ENCODE results near the gene RAB30. TPM values are rescaled to one million over a fixed set of nuclear protein-coding genes. Genes with fewer than 3 reads are reported as not detected.

The RAB30 gene
- total and polyA plus RNA-seq, 7 experiments from 2014 or later = 7.4 to 50.2 (median 24.4) TPM

DNA sequence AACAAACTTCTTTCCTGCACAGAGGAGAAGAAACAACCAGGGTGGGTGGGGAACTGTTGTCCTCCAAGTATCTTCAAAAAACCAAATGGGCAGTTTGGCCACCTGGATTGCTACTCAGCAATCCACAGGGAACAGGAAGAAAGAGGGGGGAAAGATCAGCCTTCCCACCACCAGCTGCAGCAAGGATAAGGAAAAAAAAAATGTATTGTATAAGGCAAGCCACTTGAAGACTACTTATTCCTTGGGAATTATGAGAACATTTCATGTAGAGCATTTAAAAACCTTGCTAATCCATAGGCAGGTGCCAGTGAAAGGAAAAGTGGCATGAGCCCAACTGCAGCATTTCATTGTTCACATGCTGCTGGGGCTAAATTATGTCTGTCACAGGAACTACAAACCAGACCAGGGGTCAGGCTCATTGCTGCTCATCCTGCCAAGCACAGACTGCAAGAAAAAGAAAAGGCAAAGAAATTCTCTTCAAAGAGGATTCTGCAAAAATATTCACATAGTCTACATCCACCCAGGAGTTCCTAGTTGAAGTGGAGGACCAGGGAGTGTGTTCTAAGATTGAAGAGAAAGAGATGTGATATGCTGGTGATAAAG, 2.2 kb downstream of the RAB30 start:
- Histone ChIP-seq H3K27me3 (ENCODE audit: control insufficient read depth in 2 of 2, insufficient read depth in 2 of 2, low read length in 2 of 2) (no peaks in the 10 kb centered on the region), H3K36me3 (ENCODE audit: control insufficient read depth in 2 of 3, insufficient read depth in 3 of 3, low read length in 3 of 3) (peaks cover 0 to 5% (median 0%) of the 10 kb centered on the region in 3 experiments), H3K4me1 (ENCODE audit: control insufficient read depth in 2 of 2, insufficient read depth in 2 of 2, low read length in 2 of 2) (peaks cover 20 to 22% of the 10 kb centered on the region in 2 donors), H3K27ac (ENCODE audit: low read depth, low read length) (peak overlapping the region; percentile 38), H3K4me3 (ENCODE audit: low read length) (no peak overlapping the region), H3K9me3 (ENCODE audit: control insufficient read depth in 2 of 3, low read length in 3 of 3) (no peaks in the 10 kb centered on the region)
- intact Hi-C loops (cut with micrococcal nuclease) = loop anchor here (2.0 to 10.0 kb wide), 6 partner anchors 55 to 352 kb away; no protein-coding TSS in a partner anchor
- ChIA-PET CTCF (interaction anchor here (0.6 kb wide), 1 partner anchor 102 kb away, joined by 4 read pairs; no protein-coding TSS in a partner anchor), POLR2A (interaction anchor here (0.5 to 7.8 kb wide), 5 partner anchors 11 to 145 kb away, joined by 3 to 140 read pairs (median 4); partner anchors contain the start of gene PCF11)
- DNase-seq = no peak
- Mint-ChIP-seq H3K27ac (peak overlapping the region in 4 of 9 donors; percentile 36 to 66 (median 43)), H3K9me3 (no peaks in the 10 kb centered on the region), H3K4me1 (peaks cover 5 to 36% (median 18%) of the 10 kb centered on the region in 7 donors), H3K27me3 (peaks cover 0 to 4% (median 0%) of the 10 kb centered on the region in 5 donors), H3K36me3 (peaks cover 0 to 27% (median 15%) of the 10 kb centered on the region in 5 donors), H3K4me3 (peak overlapping the region in 4 of 10 donors; percentile 14 to 68 (median 57))
- no peak for ATAC-seq

DNA sequence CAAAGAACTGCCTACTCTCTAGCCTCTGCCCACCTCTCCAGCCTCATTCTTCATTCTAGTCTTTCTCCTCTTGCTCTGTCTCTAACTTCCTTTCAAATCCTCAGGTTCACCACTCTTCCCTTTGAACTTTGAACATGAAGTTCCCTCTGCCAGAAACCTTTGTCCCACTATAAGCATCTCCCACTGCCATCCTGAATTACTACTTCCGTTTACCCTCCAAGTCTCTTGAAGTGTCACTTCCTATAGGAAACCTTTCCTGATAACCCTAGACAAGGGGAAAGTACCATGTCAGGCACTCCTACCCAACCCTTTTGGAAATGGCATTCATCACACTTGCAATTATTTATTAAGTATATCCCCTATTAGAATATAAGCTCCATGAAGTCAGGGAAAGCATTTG, 3.1 kb downstream of the RAB30 start:
- ChIA-PET POLR2A (interaction anchor here (0.7 to 5.7 kb wide), 3 partner anchors 10 to 107 kb away, joined by 3 to 40 read pairs (median 3); no protein-coding TSS in a partner anchor), CTCF (interaction anchor here (1.4 kb wide), 1 partner anchor 168 kb away, joined by 3 read pairs; no protein-coding TSS in a partner anchor)
- ATAC-seq (no peak), DNase-seq (no peak)
- H3K4me1 ChIP-seq (ENCODE audit: control insufficient read depth in 2 of 2, insufficient read depth in 2 of 2, low read length in 2 of 2) = peaks cover 10 to 15% of the 10 kb centered on the region in 2 donors
- H3K27ac ChIP-seq (ENCODE audit: low read depth, low read length) = no peak overlapping the region
- H3K9me3 ChIP-seq (ENCODE audit: control insufficient read depth in 2 of 3, low read length in 3 of 3) = no peaks in the 10 kb centered on the region
- intact Hi-C loops (cut with micrococcal nuclease) = loop anchor here in 1 of 2 donors (10.0 kb wide), 1 partner anchor 54 kb away; no protein-coding TSS in a partner anchor
- H3K36me3 ChIP-seq (ENCODE audit: control insufficient read depth in 2 of 3, insufficient read depth in 3 of 3, low read length in 3 of 3) = peaks cover 0 to 5% (median 0%) of the 10 kb centered on the region in 3 experiments
- Mint-ChIP-seq H3K4me3 (peak overlapping the region in 3 of 10 donors; percentile 23 to 51 (median 26)), H3K9me3 (no peaks in the 10 kb centered on the region), H3K4me1 (peaks cover 15 to 41% (median 25%) of the 10 kb centered on the region in 7 donors), H3K27ac (peak overlapping the region in 2 of 9 donors; percentile 9 to 36), H3K36me3 (peaks cover 0 to 22% (median 10%) of the 10 kb centered on the region in 5 donors), H3K27me3 (peaks cover 0 to 4% (median 0%) of the 10 kb centered on the region in 5 donors)
- H3K4me3 ChIP-seq (ENCODE audit: low read length) = no peak overlapping the region
- no peaks in the 10 kb centered on the region for H3K27me3 ChIP-seq (ENCODE audit: control insufficient read depth in 2 of 2, insufficient read depth in 2 of 2, low read length in 2 of 2)

DNA sequence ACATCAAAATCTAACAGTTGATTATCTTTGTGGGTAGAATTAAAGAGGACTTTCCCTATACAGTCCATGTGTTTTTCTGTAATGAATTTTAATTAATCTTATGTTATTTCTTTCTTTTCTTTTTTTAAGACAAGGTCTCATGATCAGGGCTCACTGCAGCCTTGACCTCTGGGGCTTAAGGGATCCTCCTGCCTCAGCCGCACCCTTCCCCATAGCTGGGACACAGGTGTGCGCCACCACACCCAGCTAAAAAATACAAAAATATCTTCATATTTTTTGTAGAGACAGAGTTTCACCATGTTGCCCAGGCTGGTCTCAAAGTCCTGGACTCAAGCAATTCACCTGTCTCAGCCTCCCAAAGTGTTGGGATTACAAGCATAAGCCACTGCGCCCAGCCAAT, 7.7 kb downstream of the RAB30 start:
- CTCF ChIA-PET = interaction anchor here (1.1 kb wide), 1 partner anchor 11 kb away, joined by 3 read pairs; no protein-coding TSS in a partner anchor
- peaks cover 0 to 8% (median 0%) of the 10 kb centered on the region in 11 donors for H3K9me3 Mint-ChIP-seq
- Histone ChIP-seq H3K36me3 (ENCODE audit: control insufficient read depth in 2 of 3, insufficient read depth in 3 of 3, low read length in 3 of 3) (no peaks in the 10 kb centered on the region), H3K4me1 (ENCODE audit: control insufficient read depth in 2 of 2, insufficient read depth in 2 of 2, low read length in 2 of 2) (peaks cover 0 to 25% of the 10 kb centered on the region in 2 donors), H3K9me3 (ENCODE audit: control insufficient read depth in 2 of 3, low read length in 3 of 3) (no peaks in the 10 kb centered on the region), H3K4me3 (ENCODE audit: low read length) (no peak overlapping the region), H3K27ac (ENCODE audit: low read depth, low read length) (no peak overlapping the region), H3K27me3 (ENCODE audit: control insufficient read depth in 2 of 2, insufficient read depth in 2 of 2, low read length in 2 of 2) (no peaks in the 10 kb centered on the region)
- H3K36me3 Mint-ChIP-seq = peaks cover 0 to 39% (median 17%) of the 10 kb centered on the region in 5 donors
- DNase-seq (no peak), ATAC-seq (no peak)
- intact Hi-C loops (cut with micrococcal nuclease) = loop anchor here in 1 of 2 donors (2.0 to 10.0 kb wide), 2 partner anchors 15 to 49 kb away; no protein-coding TSS in a partner anchor
- POLR2A ChIA-PET = interaction anchor here (0.9 to 3.4 kb wide), 10 partner anchors 8 to 190 kb away, joined by 3 to 22 read pairs (median 5); partner anchors contain the start of genes ANKRD42, DDIAS, PCF11 and PRCP
- H3K4me3 Mint-ChIP-seq = peak overlapping the region in 8 of 10 donors; percentile 20 to 88 (median 56)
- H3K27ac Mint-ChIP-seq = peak overlapping the region in 8 of 9 donors; percentile 90 to 99 (median 94)
- peaks cover 21 to 69% (median 55%) of the 10 kb centered on the region in 7 donors for H3K4me1 Mint-ChIP-seq
- no peaks in the 10 kb centered on the region for H3K27me3 Mint-ChIP-seq

DNA sequence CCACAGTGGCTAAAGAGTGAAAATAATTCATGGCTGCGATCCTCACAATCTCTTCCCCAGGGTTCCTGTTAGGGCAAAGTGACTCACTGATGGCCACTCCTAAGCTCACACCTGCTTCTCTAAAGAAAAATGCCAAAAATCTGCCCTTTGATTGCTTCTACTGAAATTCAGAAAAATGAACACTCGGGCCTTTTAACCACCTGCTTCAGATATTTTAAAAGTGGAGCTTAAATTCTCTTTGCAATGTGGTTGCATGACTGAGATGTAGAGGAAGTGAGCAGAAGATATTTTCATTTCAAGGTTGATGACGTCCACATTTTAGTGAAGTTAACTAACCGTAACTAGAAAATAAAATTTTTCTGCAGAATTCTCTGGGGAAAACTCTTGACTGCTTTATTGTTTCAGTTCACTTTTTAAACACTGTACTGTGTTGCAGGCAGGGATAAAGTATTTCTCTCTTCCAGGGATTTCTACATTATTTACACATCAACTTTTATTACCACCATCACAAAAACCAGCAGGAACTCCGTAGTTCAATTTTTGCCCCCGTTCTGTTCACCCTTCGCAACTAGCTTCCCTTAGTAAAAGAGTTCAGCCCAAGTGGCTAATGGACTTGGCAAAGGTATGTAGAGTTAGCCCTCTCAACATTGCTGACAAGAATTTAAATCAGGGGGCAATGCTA, 8.5 kb downstream of the RAB30 start:
- Histone ChIP-seq H3K27me3 (ENCODE audit: control insufficient read depth in 2 of 2, insufficient read depth in 2 of 2, low read length in 2 of 2) (no peaks in the 10 kb centered on the region), H3K27ac (ENCODE audit: low read depth, low read length) (peak overlapping the region; percentile 71), H3K36me3 (ENCODE audit: control insufficient read depth in 2 of 3, insufficient read depth in 3 of 3, low read length in 3 of 3) (no peaks in the 10 kb centered on the region), H3K4me1 (ENCODE audit: control insufficient read depth in 2 of 2, insufficient read depth in 2 of 2, low read length in 2 of 2) (peaks cover 0 to 25% of the 10 kb centered on the region in 2 donors), H3K9me3 (ENCODE audit: control insufficient read depth in 2 of 3, low read length in 3 of 3) (no peaks in the 10 kb centered on the region), H3K4me3 (ENCODE audit: low read length) (peak overlapping the region; percentile 29)
- Mint-ChIP-seq H3K27ac (peak overlapping the region; percentile 90 to 99 (median 94)), H3K4me1 (peaks cover 18 to 61% (median 55%) of the 10 kb centered on the region in 7 donors), H3K36me3 (peaks cover 0 to 41% (median 16%) of the 10 kb centered on the region in 5 donors), H3K27me3 (no peaks in the 10 kb centered on the region), H3K4me3 (peak overlapping the region; percentile 72 to 92 (median 88)), H3K9me3 (peaks cover 0 to 8% (median 0%) of the 10 kb centered on the region in 11 donors)
- intact Hi-C loops (cut with micrococcal nuclease) = loop anchor here (1.0 to 10.0 kb wide), 6 partner anchors 8 to 162 kb away; partner anchors contain the start of genes RAB30 (in 2 of the 2), DDIAS (in 1 of the 2), PCF11 (in 1 of the 2) and PRCP (in 1 of the 2)
- ChIA-PET CTCF (interaction anchor here (0.9 to 1.5 kb wide), 4 partner anchors 11 to 196 kb away, joined by 3 to 6 read pairs (median 4); partner anchors contain the start of gene DDIAS), POLR2A (interaction anchor here (1.0 to 3.4 kb wide), 10 partner anchors 9 to 162 kb away, joined by 3 to 22 read pairs (median 6); partner anchors contain the start of genes ANKRD42, DDIAS, PCF11 and PRCP)
- ATAC-seq = peak; percentile 78
- peak in 7 of 9 donors; percentile 19 to 60 (median 50) for DNase-seq

DNA sequence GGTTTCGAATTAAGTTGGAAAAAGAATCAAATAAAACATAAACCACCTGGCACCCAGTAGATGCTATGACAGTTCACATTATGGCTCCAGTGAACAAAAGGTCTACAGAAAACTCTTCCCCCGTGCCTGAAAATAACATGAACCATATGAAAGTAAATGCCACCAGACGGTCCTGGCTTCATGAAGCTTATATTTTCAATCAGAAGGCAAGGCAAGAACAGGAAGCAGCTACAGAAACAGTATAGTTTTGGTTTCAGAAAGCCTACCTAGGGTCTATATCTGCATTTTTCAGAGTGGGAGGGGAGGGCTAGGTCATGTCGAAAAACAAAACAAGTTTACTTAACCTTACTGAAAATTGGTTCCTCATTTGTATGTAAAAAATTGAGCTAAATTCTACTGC, 9.8 kb downstream of the RAB30 start:
- peaks cover 0 to 36% (median 16%) of the 10 kb centered on the region in 5 donors for H3K36me3 Mint-ChIP-seq
- peak overlapping the region; percentile 1 to 99 (median 93) for H3K27ac Mint-ChIP-seq
- H3K27me3 ChIP-seq (ENCODE audit: control insufficient read depth in 2 of 2, insufficient read depth in 2 of 2, low read length in 2 of 2) = no peaks in the 10 kb centered on the region
- H3K4me3 Mint-ChIP-seq = peak overlapping the region in 9 of 10 donors; percentile 22 to 91 (median 54)
- intact Hi-C loops (cut with micrococcal nuclease) = loop anchor here (2.0 to 10.0 kb wide), 5 partner anchors 47 to 161 kb away; partner anchors contain the start of genes DDIAS (in 1 of the 2), PCF11 (in 1 of the 2) and PRCP (in 1 of the 2)
- H3K27me3 Mint-ChIP-seq = no peaks in the 10 kb centered on the region
- peaks cover 0 to 25% of the 10 kb centered on the region in 2 donors for H3K4me1 ChIP-seq (ENCODE audit: control insufficient read depth in 2 of 2, insufficient read depth in 2 of 2, low read length in 2 of 2)
- H3K4me3 ChIP-seq (ENCODE audit: low read length) = no peak overlapping the region
- CTCF ChIA-PET = interaction anchor here (0.7 to 1.5 kb wide), 4 partner anchors 82 to 194 kb away, joined by 3 to 4 read pairs (median 3); partner anchors contain the start of gene DDIAS
- H3K36me3 ChIP-seq (ENCODE audit: control insufficient read depth in 2 of 3, insufficient read depth in 3 of 3, low read length in 3 of 3) = no peaks in the 10 kb centered on the region
- POLR2A ChIA-PET = interaction anchor here (0.7 to 3.4 kb wide), 7 partner anchors 10 to 161 kb away, joined by 3 to 22 read pairs (median 4); partner anchors contain the start of genes DDIAS, PCF11, PRCP and RAB30
- peaks cover 18 to 59% (median 55%) of the 10 kb centered on the region in 7 donors for H3K4me1 Mint-ChIP-seq
- ATAC-seq (peak; percentile 39), DNase-seq (no peak)
- peaks cover 0 to 8% (median 0%) of the 10 kb centered on the region in 11 donors for H3K9me3 Mint-ChIP-seq
- H3K27ac ChIP-seq (ENCODE audit: low read depth, low read length) = no peak overlapping the region
- H3K9me3 ChIP-seq (ENCODE audit: control insufficient read depth in 2 of 3, low read length in 3 of 3) = no peaks in the 10 kb centered on the region

Data from naive thymus-derived CD4-positive, alpha-beta T cell (primary cell).